Type B pancreatic cell (in vitro differentiated cells): Measurements from ENCODE around the gene SH2B3. TPM values are rescaled to one million over a fixed set of nuclear protein-coding genes. Genes with fewer than 3 reads are reported as not detected.
A peak's percentile ranks its signal among the peaks of the same experiment; 100 is the strongest.

Source experiments
- DNase-seq: peaks from one replicate; pipeline ENCODE4 v3.0.0; 2021; ENCODE audit warnings: mixed read lengths; ENCODE audit not compliant: unreplicated experiment; ENCODE audit errors: extremely low spot score
- H3K27ac Mint-ChIP-seq: 2 replicates; pipeline ENCODE4 v1.8.0; 2021; ENCODE audit warnings: mild to moderate bottlenecking, mixed read lengths
- H3K27me3 Mint-ChIP-seq: 2 replicates; pipeline ENCODE4 v1.8.0; 2021; ENCODE audit warnings: mixed read lengths
- H3K36me3 Mint-ChIP-seq: 2 replicates; pipeline ENCODE4 v1.8.0; 2021; ENCODE audit warnings: mixed read lengths
- H3K4me1 Mint-ChIP-seq: one replicate; pipeline ENCODE4 v1.8.0; 2021; ENCODE audit warnings: mixed read lengths; ENCODE audit not compliant: unreplicated experiment
- H3K4me3 Mint-ChIP-seq: 2 replicates; pipeline ENCODE4 v1.8.0; 2021; ENCODE audit warnings: mild to moderate bottlenecking, mixed read lengths
- H3K9me3 Mint-ChIP-seq: 2 replicates; pipeline ENCODE4 v1.8.0; 2021; ENCODE audit warnings: mixed read lengths
- long read RNA-seq: library from polyadenylated mRNA; unstranded; transcript quantifications from one replicate; pipeline ENCODE4 v2.0.0, GENCODE V29; 2020
- total RNA-seq: library from RNA; stranded (reverse); gene quantifications from 2 replicates; pipeline ENCODE4 v1.2.1, GENCODE V29; 2021; ENCODE audit warnings: low replicate concordance
- TF ChIP-seq, protein P1 (sequence below): fragments of 200-600 bp; sonication (generic); conservative IDR thresholded peaks from 2 replicates; pipeline ENCODE4 v1.5.0; 2021; ENCODE audit warnings: antibody characterized with exemption, mild to moderate bottlenecking

The SH2B3 gene
- total RNA-seq: 2.4 and 5.2 TPM in 2 replicates
- long read RNA-seq, partial matches to known transcripts: 0 of 1 reads
- long read RNA-seq, other reads (novel, unspliced or antisense): 1 of 1 reads

DNA sequence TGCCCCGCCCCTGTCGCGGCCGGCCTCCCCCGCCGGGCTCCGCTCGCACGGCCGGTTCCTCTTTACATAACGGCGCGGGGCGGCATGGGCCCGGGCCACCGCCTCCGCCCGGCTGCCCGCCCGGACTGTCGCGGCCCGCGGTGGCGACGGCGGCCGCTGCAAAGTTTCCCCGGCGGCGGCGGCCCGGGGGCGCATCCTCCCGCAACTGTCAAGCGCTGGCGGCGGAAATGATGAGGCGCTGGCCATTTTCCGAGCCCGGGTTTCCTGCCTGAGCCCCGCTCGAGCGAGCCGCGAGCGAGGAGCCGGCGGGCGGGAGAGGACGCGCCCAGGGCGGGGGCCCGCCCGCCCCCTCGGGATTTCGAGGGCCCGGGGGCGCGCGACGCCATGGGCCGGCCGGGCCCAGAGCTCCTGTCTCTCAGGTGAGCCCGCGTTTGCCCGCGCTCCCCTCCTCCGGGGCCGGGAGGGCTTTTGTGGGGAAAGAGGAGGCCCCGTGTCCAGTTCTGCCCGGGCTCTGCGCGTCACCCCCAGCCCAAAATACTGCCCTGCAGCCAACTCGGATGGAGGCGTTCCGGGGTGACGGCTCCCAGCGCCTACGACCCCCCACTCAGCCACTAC lies at the start of gene SH2B3:
Gene SH2B3, plus strand, starts transcription at position 65 of the 615 bp plus-strand sequence. CDS start 12,223 bp downstream, outside the sequence.
- Mint-ChIP-seq H3K27me3 (peaks cover 26% of the 10 kb centered on the region), H3K9me3 (no peaks in the 10 kb centered on the region), H3K36me3 (no peaks in the 10 kb centered on the region), H3K27ac (peak within 1 kb of the TSS; percentile 74), H3K4me3 (peak within 1 kb of the TSS; percentile 87), H3K4me1 (peaks cover 27% of the 10 kb centered on the region)
- TF ChIP-seq, protein P1, sequence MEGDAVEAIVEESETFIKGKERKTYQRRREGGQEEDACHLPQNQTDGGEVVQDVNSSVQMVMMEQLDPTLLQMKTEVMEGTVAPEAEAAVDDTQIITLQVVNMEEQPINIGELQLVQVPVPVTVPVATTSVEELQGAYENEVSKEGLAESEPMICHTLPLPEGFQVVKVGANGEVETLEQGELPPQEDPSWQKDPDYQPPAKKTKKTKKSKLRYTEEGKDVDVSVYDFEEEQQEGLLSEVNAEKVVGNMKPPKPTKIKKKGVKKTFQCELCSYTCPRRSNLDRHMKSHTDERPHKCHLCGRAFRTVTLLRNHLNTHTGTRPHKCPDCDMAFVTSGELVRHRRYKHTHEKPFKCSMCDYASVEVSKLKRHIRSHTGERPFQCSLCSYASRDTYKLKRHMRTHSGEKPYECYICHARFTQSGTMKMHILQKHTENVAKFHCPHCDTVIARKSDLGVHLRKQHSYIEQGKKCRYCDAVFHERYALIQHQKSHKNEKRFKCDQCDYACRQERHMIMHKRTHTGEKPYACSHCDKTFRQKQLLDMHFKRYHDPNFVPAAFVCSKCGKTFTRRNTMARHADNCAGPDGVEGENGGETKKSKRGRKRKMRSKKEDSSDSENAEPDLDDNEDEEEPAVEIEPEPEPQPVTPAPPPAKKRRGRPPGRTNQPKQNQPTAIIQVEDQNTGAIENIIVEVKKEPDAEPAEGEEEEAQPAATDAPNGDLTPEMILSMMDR: no peak
- no peak for DNase-seq

DNA sequence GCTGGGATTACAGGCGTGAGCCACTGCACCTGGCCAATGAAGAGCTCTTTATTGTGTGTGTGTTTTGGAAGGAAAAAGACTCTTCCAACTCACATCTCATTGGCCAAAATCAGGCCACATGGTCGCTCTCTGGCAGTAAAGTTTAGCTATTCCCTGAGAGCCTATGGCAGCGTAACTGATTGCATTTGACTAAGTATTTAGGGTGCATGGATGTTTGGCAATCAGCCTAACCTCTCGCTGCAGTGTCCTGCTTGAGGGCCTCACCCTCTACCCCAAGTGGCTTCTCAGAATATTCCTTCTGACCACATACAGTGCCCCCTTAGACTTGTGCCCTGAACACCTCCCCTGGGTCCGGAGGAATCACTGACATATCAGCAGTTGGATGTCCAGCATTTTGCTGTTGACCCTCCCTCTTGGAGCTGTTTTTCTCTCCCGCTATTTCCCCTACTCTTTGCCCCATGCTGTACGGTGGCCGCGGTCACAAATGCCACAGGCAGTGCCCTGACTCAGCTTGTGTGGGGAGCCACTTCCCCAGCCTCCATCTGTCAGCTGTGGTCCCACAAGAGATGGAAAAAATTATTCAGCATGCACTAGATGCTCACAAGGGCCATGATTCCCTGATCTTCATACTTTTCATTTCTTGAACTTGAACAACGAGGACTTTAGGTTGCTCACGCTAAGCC lies 46.4 kb upstream of the SH2B3 start:
- TF ChIP-seq, protein P1: no peak
- H3K9me3 Mint-ChIP-seq: no peaks in the 10 kb centered on the region
- DNase-seq: no peak
- no peaks in the 10 kb centered on the region for H3K36me3 Mint-ChIP-seq
- H3K4me3 Mint-ChIP-seq: no peak overlapping the region
- H3K27ac Mint-ChIP-seq: no peak overlapping the region
- H3K4me1 Mint-ChIP-seq: peaks cover 19% of the 10 kb centered on the region
- H3K27me3 Mint-ChIP-seq: no peaks in the 10 kb centered on the region

DNA sequence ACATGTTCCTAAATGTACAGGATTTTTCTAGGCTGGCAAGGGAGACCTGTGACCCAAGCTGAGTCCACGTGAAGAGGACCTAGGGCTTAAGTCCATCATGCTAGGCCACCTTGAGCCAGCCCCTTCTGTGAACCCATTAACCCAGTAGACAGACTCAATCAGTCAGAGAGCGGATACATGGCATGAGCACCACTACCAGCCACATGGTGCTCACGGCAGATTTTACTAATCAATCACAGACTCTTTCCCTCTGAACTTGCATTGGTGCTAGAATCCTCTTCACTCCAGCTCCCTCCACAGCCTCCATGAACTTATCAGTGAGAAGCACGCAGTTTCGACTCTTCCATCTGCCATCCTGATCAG lies 45.8 kb upstream of the SH2B3 start:
- H3K4me3 Mint-ChIP-seq: no peak overlapping the region
- H3K27me3 Mint-ChIP-seq: no peaks in the 10 kb centered on the region
- H3K27ac Mint-ChIP-seq: peak overlapping the region; percentile 17
- no peaks in the 10 kb centered on the region for H3K36me3 Mint-ChIP-seq
- no peaks in the 10 kb centered on the region for H3K9me3 Mint-ChIP-seq
- TF ChIP-seq, protein P1: no peak
- H3K4me1 Mint-ChIP-seq: peaks cover 19% of the 10 kb centered on the region
- DNase-seq: no peak

DNA sequence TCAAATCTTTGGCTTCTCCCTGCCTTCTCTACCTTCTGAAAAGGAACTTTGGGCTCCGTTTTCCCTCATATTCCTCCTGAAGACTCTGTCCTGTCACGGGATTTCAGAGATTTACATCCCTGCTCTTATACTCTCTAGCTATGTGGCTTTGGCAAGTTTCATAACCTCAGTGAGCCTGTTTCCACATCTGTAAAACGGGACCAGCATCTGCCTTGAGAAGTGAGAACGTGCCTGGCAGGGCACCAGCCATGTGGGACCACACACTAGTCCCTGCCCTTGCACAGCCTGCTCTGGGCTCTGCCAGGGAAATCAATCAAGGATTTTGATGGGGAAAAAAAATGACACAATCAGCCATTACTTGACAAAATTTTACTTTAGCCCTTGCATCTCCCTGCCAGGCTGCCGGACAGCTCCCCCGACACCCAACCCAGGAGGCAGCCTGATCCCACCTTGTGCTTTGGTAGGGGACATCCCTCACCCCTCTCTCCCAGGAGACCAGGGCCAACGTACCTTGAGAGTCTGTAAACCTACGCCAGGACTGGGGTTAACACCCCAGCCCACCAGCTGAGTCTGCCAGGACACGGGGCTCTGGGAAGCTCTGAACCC lies 45.3 kb upstream of the SH2B3 start:
- Mint-ChIP-seq H3K27me3 (no peaks in the 10 kb centered on the region), H3K9me3 (no peaks in the 10 kb centered on the region), H3K4me3 (no peak overlapping the region), H3K27ac (peak overlapping the region; percentile 17), H3K36me3 (peaks cover 3% of the 10 kb centered on the region), H3K4me1 (peaks cover 19% of the 10 kb centered on the region)
- TF ChIP-seq, protein P1: no peak
- DNase-seq: no peak

DNA sequence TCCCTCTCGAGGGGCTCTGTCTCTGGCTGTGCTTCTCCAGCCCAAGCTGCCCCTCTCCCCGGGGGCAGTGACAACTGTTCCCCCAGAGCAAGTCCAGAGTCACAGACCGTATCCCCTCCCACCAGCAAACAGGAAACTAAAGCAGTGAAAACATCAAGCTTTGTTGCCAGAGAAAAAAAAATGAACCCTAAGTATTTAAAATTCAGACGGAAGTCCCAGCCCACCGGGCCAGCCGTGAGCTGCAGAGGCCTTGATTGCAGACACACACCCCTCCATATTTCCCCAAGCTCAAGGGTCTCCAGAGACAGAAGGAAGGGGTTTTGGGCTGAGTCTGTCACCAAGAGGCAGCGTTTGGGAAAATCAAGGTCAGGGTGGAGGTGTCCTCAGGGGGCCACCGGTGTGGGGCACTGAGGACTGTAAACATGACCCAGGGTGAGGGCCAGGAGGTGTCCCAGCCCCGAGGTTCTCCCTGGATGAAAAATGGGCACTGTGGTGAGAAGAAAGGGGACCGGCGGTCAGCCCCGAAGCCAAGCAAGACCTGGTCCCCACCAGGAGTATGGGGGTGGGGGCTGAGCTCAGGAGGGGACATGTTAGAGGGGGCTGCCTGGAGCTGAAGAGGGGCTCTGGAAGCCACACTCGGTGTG lies 44.5 kb upstream of the SH2B3 start:
- peaks cover 5% of the 10 kb centered on the region for H3K36me3 Mint-ChIP-seq
- H3K4me1 Mint-ChIP-seq: peaks cover 21% of the 10 kb centered on the region
- DNase-seq: no peak
- H3K9me3 Mint-ChIP-seq: no peaks in the 10 kb centered on the region
- TF ChIP-seq, protein P1: no peak
- H3K27ac Mint-ChIP-seq: peak overlapping the region; percentile 34
- no peaks in the 10 kb centered on the region for H3K27me3 Mint-ChIP-seq
- no peak overlapping the region for H3K4me3 Mint-ChIP-seq
